Stimulated activated CD8-positive, alpha-beta memory T cell treated with anti-CD3 and anti-CD28 coated beads, Interleukin-4, amount 100 ng/mL, for 4 hours (primary cell): Measurements from ENCODE around the gene HM13.
"Not testable (repeated sequence)": the region's sequence is repeated elsewhere in the genome, so short reads cannot be mapped to it uniquely, and the experiment has no call there.

Experiments
- DNase-seq, 2 donors: peaks; one replicate each; pipeline ENCODE4 v3.0.0-alpha.2; 2020; ENCODE audit warnings: low read depth in 2 of 2, low spot score in 1 of 2

HM13 gene

DNA sequence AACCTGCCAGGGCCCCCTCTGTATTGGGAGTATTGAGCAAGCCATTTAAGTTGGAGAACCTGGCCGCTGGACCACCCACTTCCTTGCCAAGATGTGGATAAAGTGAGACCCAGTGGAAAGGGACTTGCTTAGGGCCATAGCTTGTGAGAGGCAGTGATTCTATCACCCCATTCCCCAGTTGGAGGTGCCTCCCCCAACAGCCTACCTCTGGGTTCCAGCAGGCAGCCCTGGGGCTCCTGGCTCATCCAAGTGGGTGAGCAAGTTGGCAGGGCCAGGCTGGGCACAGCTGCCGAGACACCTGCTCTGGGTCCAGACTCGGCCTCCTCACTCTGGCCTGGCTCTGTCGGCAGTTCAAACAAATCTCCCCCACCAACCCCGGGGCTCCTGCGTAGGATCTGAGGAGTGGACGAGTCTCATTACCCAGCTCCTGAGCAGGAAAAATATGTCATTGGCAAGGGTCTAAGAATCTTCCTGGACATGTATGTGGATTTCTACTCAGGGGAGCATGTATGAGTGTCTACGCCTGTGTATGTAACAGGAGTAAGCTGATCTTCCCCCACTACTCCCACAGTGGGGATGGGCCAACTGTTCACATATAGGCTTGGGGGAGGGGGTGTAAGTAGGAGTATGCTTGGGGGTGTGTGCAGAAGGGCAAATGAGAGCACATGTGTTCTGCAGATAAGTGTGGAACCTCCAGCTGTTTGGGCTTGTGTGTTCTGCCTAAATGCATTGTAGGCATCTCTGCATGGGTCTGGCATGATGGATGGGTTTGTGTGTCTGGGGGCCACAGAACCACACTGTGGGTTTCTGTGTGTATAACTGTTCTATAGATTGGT is 92.8 kb downstream of the HM13 start:
- DNase-seq: no peak

DNA sequence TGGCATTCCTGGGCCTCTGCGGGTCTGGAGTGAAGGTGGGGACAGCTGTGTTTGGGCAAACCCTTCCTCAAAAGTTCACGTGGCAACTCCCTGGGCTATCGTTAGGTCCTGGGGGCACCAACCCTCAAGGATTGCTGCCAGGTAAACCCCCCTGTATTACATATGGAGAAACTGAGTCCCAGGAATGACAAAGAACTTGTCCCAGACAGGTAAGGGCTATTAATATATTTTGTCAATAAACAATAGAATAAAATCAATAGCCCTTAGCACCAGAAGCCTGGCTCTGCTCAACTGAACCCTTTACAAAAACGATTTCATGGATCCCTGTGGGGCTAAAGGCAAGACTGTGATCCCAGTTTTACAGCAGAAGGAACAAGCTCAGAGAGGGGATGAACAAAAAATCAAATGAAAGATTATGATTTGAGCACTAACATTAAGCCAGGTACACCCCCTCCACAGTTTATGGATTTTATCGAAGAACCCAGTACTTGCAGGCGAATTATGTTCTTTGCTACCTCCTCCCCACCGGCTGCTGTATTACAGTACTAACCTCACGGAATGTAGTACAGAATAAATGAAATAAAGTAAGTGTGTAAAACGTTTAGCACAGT is 93.5 kb downstream of the HM13 start:
- DNase-seq: no peak

DNA sequence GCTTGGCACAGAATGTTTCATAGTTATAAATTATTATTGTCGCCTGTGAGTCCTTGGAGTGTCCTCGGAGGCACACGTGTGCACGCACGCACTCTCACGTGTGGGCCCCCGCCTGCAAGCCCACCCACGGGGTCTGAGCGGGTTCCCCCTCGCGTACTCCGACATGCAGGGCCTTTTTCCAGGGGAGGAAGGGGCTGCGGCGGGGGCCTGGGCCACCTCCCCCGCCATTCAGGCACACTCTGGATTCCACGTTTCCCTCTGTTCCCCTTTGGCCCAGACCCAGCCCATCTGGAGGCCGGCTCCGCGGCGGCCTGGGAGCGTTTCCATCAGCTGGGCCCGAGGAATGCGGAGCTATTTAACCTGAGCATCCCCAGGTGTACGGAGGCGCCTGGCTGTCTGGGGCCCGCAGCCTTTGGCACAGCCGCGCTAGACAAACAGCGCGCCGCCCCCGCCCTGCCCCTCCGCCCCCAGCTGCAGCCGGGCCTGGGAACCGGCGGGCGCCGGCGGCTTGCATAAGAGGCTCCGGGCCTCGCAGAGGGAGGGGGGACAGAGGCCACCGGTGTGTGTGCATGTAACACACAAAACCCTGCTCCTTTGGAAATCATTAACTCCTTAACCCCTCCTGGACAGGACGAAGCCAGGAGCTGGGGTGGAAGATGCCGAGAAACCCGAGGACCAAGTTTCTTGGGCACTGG is 94.2 kb downstream of the HM13 start:
- DNase-seq: no peak

DNA sequence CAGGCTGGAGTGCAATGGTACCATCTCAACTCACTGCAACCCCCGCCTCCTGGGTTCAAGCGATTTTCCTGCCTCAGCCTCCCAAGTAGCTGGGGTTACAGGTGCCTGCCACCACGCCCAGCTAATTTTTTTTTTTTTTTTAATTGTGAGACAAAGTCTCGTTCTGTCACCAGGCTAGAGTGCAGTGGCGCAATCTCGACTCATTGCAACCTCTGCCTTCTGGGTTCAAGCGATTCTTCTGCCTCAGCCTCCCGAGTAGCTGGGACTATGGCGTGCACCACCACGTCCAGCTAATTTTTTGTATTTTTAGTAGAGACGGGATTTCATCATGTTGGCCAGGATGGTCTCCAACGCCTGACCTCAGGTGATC is 98.0 kb downstream of the HM13 start:
- DNase-seq: not testable (repeated sequence)

DNA sequence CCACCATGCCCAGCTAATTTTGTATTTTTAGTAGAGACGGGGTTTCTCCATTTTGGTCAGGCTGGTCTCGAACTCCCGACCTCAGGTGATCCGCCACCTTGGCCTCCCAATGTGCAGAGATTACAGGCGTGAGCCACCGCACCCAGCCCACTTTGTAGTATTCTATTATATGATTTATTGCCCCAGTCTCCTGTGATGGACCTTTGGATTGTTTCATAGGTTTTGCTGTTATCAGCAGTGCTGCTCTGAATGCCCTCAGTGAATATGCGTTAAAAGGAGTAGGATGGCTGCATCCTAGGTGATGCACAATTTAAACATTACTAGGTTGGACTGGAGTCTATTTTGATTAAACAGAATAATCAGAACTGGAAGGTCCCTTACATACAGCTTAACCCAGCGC is 101.2 kb downstream of the HM13 start:
- no peak for DNase-seq

DNA sequence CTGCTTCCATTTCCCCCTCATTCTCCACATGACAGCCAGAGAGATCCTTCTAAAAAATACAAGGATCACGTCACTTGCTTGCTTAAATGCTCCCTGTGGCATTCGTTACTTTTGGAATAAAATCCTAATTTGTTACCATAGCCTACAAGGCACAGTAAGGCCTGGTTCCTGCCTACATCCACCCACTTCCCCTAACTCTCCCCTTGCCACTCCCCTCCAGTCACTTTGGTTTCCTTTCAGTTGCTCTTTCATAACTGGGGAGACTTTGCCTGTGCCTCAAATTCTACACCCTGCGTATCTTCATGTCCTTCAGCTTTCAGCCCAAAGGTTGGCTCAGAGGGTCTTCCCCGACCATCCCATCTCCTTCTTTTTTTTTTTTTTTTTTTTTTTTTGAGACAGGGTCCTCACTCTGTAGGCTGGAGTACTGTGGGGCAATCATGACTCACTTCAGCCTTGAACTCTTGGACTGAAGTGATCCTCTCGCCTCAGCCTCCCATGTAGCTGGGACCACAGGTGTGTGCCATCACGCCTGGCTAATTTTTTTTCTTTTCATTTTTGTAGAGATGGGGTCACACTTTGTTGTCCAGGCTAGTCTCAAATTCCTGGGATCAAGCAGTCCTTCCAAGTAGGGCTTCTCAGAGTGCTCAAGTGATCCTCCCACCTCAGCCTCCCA is 103.3 kb downstream of the HM13 start:
- DNase-seq: no peak
